Breast epithelium (tissue), 4 donors: ENCODE results near the gene ELMO1. TPM values are rescaled to one million over a fixed set of nuclear protein-coding genes. Genes with fewer than 3 reads are reported as not detected.

ENCODE experiments used
- DNase-seq, 2 donors: peaks; one replicate each; pipeline ENCODE4 v3.0.0-alpha.2; 2019; ENCODE audit warnings: low spot score in 2 of 2
- H3K27ac ChIP-seq, 2 donors: fragments of 200-600 bp; sonication (generic) in 1 of 2; one replicate each; pipeline ENCODE4 v1.5.1; 2016 to 2019; ENCODE audit warnings: mild to moderate bottlenecking in 1 of 2
- H3K27me3 ChIP-seq, 2 donors: fragments of 200-600 bp; sonication (generic) in 1 of 2; one replicate each; pipeline versions ENCODE4 v1.5.1 to v1.6.0; 2017 to 2019; ENCODE audit warnings: control low read depth in 1 of 2, mild to moderate bottlenecking in 1 of 2
- H3K36me3 ChIP-seq: fragments of 200-600 bp; one replicate; pipeline ENCODE4 v1.5.1; 2019
- H3K4me1 ChIP-seq, 2 donors: fragments of 200-600 bp; sonication (generic); one replicate each; pipeline ENCODE4 v1.5.1; 2016 to 2019; ENCODE audit warnings: control low read depth in 1 of 2
- H3K4me3 ChIP-seq, 3 donors: fragments of 200-600 bp; sonication (generic); 1 replicate in 2 of 3; 2 replicates in 1 of 3; pipeline ENCODE4 v1.5.1; 2016 to 2019; ENCODE audit warnings: mild to moderate bottlenecking in 3 of 3, moderate library complexity in 2 of 3
- H3K9me3 ChIP-seq, 2 donors: fragments of 200-600 bp; sonication (generic) in 1 of 2; one replicate each; pipeline ENCODE4 v1.5.1; 2016 to 2019; ENCODE audit warnings: control low read depth in 1 of 2
- CTCF ChIP-seq, 3 donors: fragments of 450-650 bp; IDR thresholded peaks; one replicate each; pipeline ENCODE4 v1.5.1; 2016 to 2017; ENCODE audit warnings: antibody characterized with exemption in 3 of 3, mild to moderate bottlenecking in 3 of 3, moderate library complexity in 3 of 3
- POLR2A ChIP-seq: fragments of 450-650 bp; IDR thresholded peaks from one replicate; pipeline ENCODE4 v1.6.1; 2016; ENCODE audit warnings: antibody characterized with exemption, mild to moderate bottlenecking, moderate library complexity
- POLR2AphosphoS5 ChIP-seq, 3 donors: sonication (generic); formaldehyde crosslinking; IDR thresholded peaks; one replicate each; pipeline ENCODE4 v1.6.1; 2017; ENCODE audit warnings: antibody characterized with exemption in 3 of 3
- intact Hi-C: fragments of 100-400 bp; cut with DNase I; formaldehyde crosslinking; loops from one replicate; pipeline ENCODE4 v1.15.1; 2023; ENCODE audit warnings: low total_unique reads
- total RNA-seq, 3 donors: library from RNA; depleted of rRNA; stranded (reverse); fragments of >200 nt; gene quantifications; one replicate each; pipeline ENCODE4 v1.1.0, GENCODE V29; 2016

Gene ELMO1
- total RNA-seq, 3 donors from 2014 or later = 49.5 to 110 (median 66.9) TPM

GRCh38 chr7:37366445-37366844 lies 82.2 kb downstream of the ELMO1 start:
- Histone ChIP-seq H3K27me3 (no peaks in the 10 kb centered on the region), H3K36me3 (no peaks in the 10 kb centered on the region), H3K4me3 (no peak overlapping the region), H3K9me3 (no peaks in the 10 kb centered on the region), H3K4me1 (peaks cover 0 to 3% of the 10 kb centered on the region in 2 donors), H3K27ac (no peak overlapping the region)
- DNase-seq = no peak
- intact Hi-C loops = no loop called here
- TF ChIP-seq CTCF (IDR thresholded peaks at IDR 0.05) = no peak
- TF ChIP-seq POLR2AphosphoS5 (IDR thresholded peaks at IDR 0.05) = no peak
- no peak for TF ChIP-seq POLR2A

- no peak for DNase-seq
- no peak for TF ChIP-seq CTCF (IDR thresholded peaks at IDR 0.05)
- no peak for TF ChIP-seq POLR2AphosphoS5 (IDR thresholded peaks at IDR 0.05)
- no peak for TF ChIP-seq POLR2A
- Histone ChIP-seq H3K4me1 (peaks cover 0 to 3% of the 10 kb centered on the region in 2 donors), H3K27ac (no peak overlapping the region), H3K27me3 (no peaks in the 10 kb centered on the region), H3K36me3 (no peaks in the 10 kb centered on the region), H3K4me3 (no peak overlapping the region), H3K9me3 (no peaks in the 10 kb centered on the region)
- intact Hi-C loops = no loop called here
These were observed 83.3 kb downstream of the ELMO1 start for GRCh38 chr7:37365405-37365804.

GRCh38 chr7:37364856-37365255 lies 83.8 kb downstream of the ELMO1 start:
- Histone ChIP-seq H3K27me3 (no peaks in the 10 kb centered on the region), H3K4me3 (no peak overlapping the region), H3K36me3 (no peaks in the 10 kb centered on the region), H3K27ac (no peak overlapping the region), H3K9me3 (no peaks in the 10 kb centered on the region), H3K4me1 (peaks cover 0 to under 1% of the 10 kb centered on the region in 2 donors)
- DNase-seq = no peak
- intact Hi-C loops = no loop called here
- TF ChIP-seq POLR2A = no peak
- TF ChIP-seq CTCF (IDR thresholded peaks at IDR 0.05) = no peak
- no peak for TF ChIP-seq POLR2AphosphoS5 (IDR thresholded peaks at IDR 0.05)

GRCh38 chr7:37363536-37364491 lies 84.8 kb downstream of the ELMO1 start:
- no peaks in the 10 kb centered on the region for H3K27me3 ChIP-seq
- H3K27ac ChIP-seq = no peak overlapping the region
- intact Hi-C loops = no loop called here
- no peaks in the 10 kb centered on the region for H3K36me3 ChIP-seq
- H3K4me3 ChIP-seq = no peak overlapping the region
- no peaks in the 10 kb centered on the region for H3K4me1 ChIP-seq
- H3K9me3 ChIP-seq = no peaks in the 10 kb centered on the region
- TF ChIP-seq POLR2AphosphoS5 (IDR thresholded peaks at IDR 0.05) (no peak), POLR2A (no peak), CTCF (IDR thresholded peaks at IDR 0.05) (no peak)
- no peak for DNase-seq

GRCh38 chr7:37362802-37363201 lies 85.9 kb downstream of the ELMO1 start:
- Histone ChIP-seq H3K9me3 (no peaks in the 10 kb centered on the region), H3K4me1 (no peaks in the 10 kb centered on the region), H3K36me3 (no peaks in the 10 kb centered on the region), H3K4me3 (no peak overlapping the region), H3K27me3 (no peaks in the 10 kb centered on the region), H3K27ac (no peak overlapping the region)
- intact Hi-C loops = no loop called here
- no peak for TF ChIP-seq POLR2A
- no peak for TF ChIP-seq CTCF (IDR thresholded peaks at IDR 0.05)
- TF ChIP-seq POLR2AphosphoS5 (IDR thresholded peaks at IDR 0.05) = no peak
- no peak for DNase-seq
